ENCODE measurements around the gene B3GALT4. TPM values are rescaled to one million over a fixed set of nuclear protein-coding genes. Genes with fewer than 3 reads are reported as not detected.

Gene B3GALT4
- total and polyA plus RNA-seq, 2 of the 13 experiments (the other 11 are each of a cell fraction or from before 2014, with no cell fraction given): 0.04 to 0.27 TPM

- TF ChIP-seq ZNF550 (CRISPR knock-in tag; IDR thresholded peaks at IDR 0.05; ENCODE audit: borderline replicate concordance): no peak
- TF ChIP-seq ZNF121 (CRISPR knock-in tag; IDR thresholded peaks at IDR 0.05): 0 out of 2 replicates have a peak, but pooled peaks have one; percentile 29
- peak; percentile 12; the same call in 1 of the 2 replicates for TF ChIP-seq NFYC (CRISPR knock-in tag; IDR thresholded peaks at IDR 0.05)
- peak; percentile 36; the same call in 1 of the 2 replicates for TF ChIP-seq KMT2B (CRISPR knock-in tag; IDR thresholded peaks at IDR 0.05)
- no peak for TF ChIP-seq ZNF597 (CRISPR knock-in tag; IDR thresholded peaks at IDR 0.05)
- peak; percentile 39; the same call in 1 of the 2 replicates for TF ChIP-seq CBX5 (CRISPR knock-in tag; IDR thresholded peaks at IDR 0.05; ENCODE audit: borderline replicate concordance)
- no peak; the same call in 1 of the 2 replicates for TF ChIP-seq ELF1 (CRISPR knock-in tag; IDR thresholded peaks at IDR 0.05)
- no peak for TF ChIP-seq ZNF101 (CRISPR knock-in tag; IDR thresholded peaks at IDR 0.05; ENCODE audit: borderline replicate concordance, low read depth)
- no peak for TF ChIP-seq SMARCC2 (IDR thresholded peaks at IDR 0.05)
- TF ChIP-seq SOX5 (CRISPR knock-in tag; IDR thresholded peaks at IDR 0.05; ENCODE audit: borderline replicate concordance): peak; percentile 39; the same call in 1 of the 2 replicates
- TF ChIP-seq, protein P1, sequence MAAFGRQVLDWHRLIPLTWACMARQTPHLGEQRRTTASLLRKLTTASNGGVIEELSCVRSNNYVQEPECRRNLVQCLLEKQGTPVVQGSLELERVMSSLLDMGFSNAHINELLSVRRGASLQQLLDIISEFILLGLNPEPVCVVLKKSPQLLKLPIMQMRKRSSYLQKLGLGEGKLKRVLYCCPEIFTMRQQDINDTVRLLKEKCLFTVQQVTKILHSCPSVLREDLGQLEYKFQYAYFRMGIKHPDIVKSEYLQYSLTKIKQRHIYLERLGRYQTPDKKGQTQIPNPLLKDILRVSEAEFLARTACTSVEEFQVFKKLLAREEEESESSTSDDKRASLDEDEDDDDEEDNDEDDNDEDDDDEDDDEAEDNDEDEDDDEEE (CRISPR knock-in tag; IDR thresholded peaks at IDR 0.05): no peak; the same call in 1 of the 2 replicates
- TF ChIP-seq SP5 (CRISPR knock-in tag; IDR thresholded peaks at IDR 0.05; ENCODE audit: borderline replicate concordance, low read depth): 0 out of 2 replicates have a peak, but pooled peaks have one; percentile 30
- TF ChIP-seq ZNF780A (CRISPR knock-in tag; IDR thresholded peaks at IDR 0.05): no peak
- TF ChIP-seq ZNF44 (CRISPR knock-in tag; IDR thresholded peaks at IDR 0.05): no peak
- TF ChIP-seq SIN3B (IDR thresholded peaks at IDR 0.05; ENCODE audit: low read length): no peak
- peak; percentile 66; the same call in 1 of the 2 replicates for TF ChIP-seq ARID4A (CRISPR knock-in tag; IDR thresholded peaks at IDR 0.05; ENCODE audit: borderline replicate concordance)
- TF ChIP-seq ZNF503 (CRISPR knock-in tag; IDR thresholded peaks at IDR 0.05): no peak
- peak; percentile 37; the same call in 1 of the 2 replicates for TF ChIP-seq ZBTB38 (CRISPR knock-in tag; IDR thresholded peaks at IDR 0.05)
- TF ChIP-seq RXRB (CRISPR knock-in tag; IDR thresholded peaks at IDR 0.05; ENCODE audit: borderline replicate concordance): peak; percentile 86
These were observed 35.6 kb downstream of the B3GALT4 start (continued) for GRCh38 chr6:33312361-33313104.
